AG04450 (cell line): Measurements from ENCODE around the gene CCDC106. TPM values are rescaled to one million over a fixed set of nuclear protein-coding genes. Genes with fewer than 3 reads are reported as not detected.

Source experiments
- CTCF ChIA-PET: fragments of 300-600, 350-600 bp; formaldehyde crosslinking; extraction: SDS; loops from one replicate; lab custom pipeline; 2022; ENCODE audit warnings: antibody characterized with exemption, inconsistent platforms; lab: Charles Lee
- POLR2A ChIA-PET: fragments of 350-600 bp; formaldehyde crosslinking; extraction: SDS; loops from one replicate; lab custom pipeline; 2021; ENCODE audit warnings: antibody characterized with exemption, inconsistent platforms; lab: Yijun Ruan, JAX
- DNase-seq: peaks from one replicate; pipeline ENCODE4 v3.0.0-alpha.2; 2011; ENCODE audit warnings: low read depth, low spot score
- H3K27ac ChIP-seq: one replicate; pipeline ENCODE4 v1.5.1; 2012; ENCODE audit warnings: low read depth, low read length, control low read depth
- H3K27me3 ChIP-seq: one replicate; pipeline ENCODE4 v1.6.0; 2012; ENCODE audit warnings: low read length; ENCODE audit not compliant: control insufficient read depth, insufficient read depth
- H3K4me3 ChIP-seq: 2 replicates; pipeline ENCODE4 v1.5.1; 2011; ENCODE audit warnings: mild to moderate bottlenecking, low read depth, low read length, control low read depth
- H3K9me3 ChIP-seq: 2 replicates; pipeline ENCODE4 v1.5.1; 2012; ENCODE audit warnings: low read length; ENCODE audit not compliant: control insufficient read depth, insufficient read depth
- polyA plus RNA-seq: library from polyadenylated mRNA; depleted of rRNA; stranded (reverse); fragments of >200 nt; gene quantifications from 2 replicates; pipeline ENCODE4 v1.2.3, GENCODE V29; 2011
- TF ChIP-seq, protein P1 (sequence below): IDR thresholded peaks from 2 replicates; pipeline ENCODE4 v1.5.1; 2011; ENCODE audit warnings: low read depth, low read length, control low read depth, inconsistent platforms

Gene CCDC106
- polyA plus RNA-seq, 1 experiment: 6.2 TPM

DNA sequence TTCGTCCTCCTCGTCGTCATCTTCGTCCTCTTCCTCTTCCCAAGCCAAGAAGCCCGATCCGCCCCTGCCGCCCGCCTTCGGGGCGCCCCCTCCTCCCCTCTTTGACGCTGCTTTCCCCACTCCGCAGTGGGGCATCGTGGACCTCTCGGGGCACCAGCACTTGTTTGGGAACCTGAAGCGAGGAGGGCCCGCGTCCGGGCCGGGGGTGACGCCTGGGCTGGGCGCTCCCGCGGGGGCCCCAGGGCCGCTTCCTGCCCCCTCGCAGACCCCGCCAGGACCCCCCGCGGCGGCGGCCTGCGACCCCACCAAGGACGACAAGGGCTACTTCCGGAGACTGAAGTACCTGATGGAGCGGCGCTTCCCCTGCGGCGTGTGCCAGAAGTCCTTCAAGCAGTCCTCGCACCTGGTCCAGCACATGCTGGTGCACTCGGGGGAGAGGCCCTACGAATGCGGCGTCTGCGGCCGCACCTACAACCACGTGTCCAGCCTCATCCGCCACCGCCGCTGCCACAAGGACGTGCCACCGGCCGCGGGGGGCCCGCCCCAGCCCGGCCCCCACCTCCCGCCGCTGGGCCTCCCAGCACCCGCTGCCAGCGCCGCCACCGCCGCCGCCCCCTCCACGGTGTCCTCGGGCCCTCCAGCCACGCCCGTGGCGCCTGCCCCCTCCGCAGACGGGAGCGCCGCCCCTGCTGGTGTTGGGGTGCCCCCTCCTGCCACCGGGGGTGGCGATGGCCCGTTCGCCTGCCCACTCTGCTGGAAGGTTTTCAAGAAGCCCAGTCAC lies 33.9 kb upstream of the CCDC106 start:
- Histone ChIP-seq H3K9me3 (peaks cover 12% of the 10 kb centered on the region), H3K27ac (no peak overlapping the region), H3K4me3 (no peak overlapping the region), H3K27me3 (no peaks in the 10 kb centered on the region)
- TF ChIP-seq, protein P1, sequence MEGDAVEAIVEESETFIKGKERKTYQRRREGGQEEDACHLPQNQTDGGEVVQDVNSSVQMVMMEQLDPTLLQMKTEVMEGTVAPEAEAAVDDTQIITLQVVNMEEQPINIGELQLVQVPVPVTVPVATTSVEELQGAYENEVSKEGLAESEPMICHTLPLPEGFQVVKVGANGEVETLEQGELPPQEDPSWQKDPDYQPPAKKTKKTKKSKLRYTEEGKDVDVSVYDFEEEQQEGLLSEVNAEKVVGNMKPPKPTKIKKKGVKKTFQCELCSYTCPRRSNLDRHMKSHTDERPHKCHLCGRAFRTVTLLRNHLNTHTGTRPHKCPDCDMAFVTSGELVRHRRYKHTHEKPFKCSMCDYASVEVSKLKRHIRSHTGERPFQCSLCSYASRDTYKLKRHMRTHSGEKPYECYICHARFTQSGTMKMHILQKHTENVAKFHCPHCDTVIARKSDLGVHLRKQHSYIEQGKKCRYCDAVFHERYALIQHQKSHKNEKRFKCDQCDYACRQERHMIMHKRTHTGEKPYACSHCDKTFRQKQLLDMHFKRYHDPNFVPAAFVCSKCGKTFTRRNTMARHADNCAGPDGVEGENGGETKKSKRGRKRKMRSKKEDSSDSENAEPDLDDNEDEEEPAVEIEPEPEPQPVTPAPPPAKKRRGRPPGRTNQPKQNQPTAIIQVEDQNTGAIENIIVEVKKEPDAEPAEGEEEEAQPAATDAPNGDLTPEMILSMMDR: no peak
- DNase-seq: no peak
- ChIA-PET CTCF (no interaction called here), POLR2A (no interaction called here)

DNA sequence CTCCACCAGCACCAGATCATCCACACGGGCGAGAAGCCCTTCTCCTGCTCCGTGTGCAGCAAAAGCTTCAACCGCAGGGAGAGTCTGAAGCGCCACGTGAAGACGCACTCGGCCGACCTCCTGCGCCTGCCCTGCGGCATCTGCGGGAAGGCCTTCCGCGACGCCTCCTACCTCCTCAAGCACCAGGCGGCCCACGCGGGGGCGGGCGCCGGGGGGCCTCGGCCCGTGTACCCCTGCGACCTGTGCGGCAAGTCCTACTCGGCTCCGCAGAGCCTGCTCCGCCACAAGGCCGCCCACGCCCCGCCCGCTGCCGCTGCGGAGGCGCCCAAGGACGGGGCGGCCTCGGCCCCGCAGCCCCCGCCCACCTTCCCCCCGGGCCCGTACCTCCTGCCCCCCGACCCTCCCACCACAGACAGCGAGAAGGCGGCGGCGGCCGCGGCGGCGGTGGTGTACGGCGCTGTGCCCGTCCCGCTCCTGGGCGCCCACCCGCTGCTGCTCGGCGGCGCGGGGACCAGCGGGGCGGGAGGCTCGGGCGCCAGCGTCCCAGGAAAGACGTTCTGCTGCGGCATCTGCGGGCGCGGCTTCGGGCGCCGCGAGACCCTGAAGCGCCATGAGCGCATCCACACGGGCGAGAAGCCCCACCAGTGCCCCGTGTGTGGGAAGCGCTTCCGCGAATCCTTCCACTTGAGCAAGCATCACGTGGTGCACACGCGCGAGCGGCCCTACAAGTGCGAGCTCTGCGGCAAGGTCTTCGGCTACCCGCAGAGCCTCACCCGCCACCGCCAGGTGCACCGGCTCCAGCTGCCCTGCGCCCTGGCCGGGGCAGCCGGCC lies 33.1 kb upstream of the CCDC106 start:
- TF ChIP-seq, protein P1: no peak
- ChIA-PET POLR2A (no interaction called here), CTCF (interaction anchor here (1.2 kb wide), 1 partner anchor 9 kb away, joined by 3 read pairs; no protein-coding TSS in a partner anchor)
- Histone ChIP-seq H3K27me3 (no peaks in the 10 kb centered on the region), H3K4me3 (no peak overlapping the region), H3K27ac (no peak overlapping the region), H3K9me3 (peaks cover 7% of the 10 kb centered on the region)
- DNase-seq: no peak

DNA sequence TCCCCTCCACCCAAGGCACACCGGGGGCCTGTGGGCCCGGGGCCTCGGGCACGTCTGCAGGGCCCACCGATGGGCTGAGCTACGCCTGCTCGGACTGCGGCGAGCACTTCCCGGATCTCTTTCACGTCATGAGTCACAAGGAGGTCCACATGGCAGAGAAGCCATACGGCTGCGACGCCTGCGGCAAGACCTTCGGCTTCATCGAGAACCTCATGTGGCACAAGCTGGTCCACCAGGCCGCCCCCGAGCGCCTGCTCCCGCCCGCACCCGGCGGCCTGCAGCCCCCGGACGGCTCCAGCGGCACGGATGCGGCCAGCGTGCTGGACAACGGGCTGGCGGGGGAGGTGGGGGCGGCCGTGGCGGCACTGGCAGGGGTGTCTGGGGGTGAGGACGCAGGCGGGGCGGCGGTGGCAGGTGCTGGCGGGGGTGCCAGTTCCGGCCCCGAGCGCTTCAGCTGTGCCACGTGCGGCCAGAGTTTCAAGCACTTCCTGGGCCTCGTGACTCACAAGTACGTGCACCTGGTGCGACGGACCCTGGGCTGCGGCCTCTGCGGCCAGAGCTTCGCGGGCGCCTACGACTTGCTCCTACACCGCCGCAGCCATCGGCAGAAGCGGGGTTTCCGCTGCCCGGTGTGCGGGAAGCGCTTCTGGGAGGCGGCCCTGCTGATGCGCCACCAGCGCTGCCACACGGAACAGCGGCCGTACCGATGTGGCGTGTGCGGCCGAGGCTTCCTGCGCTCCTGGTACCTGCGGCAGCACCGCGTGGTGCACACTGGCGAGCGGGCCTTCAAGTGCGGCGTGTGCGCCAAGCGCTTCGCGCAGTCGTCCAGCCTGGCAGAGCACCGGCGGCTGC lies 32.2 kb upstream of the CCDC106 start:
- ChIA-PET POLR2A (no interaction called here), CTCF (interaction anchor here (1.2 to 1.9 kb wide), 2 partner anchors 10 to 112 kb away, joined by 3 to 5 read pairs; no protein-coding TSS in a partner anchor)
- no peak for DNase-seq

DNA sequence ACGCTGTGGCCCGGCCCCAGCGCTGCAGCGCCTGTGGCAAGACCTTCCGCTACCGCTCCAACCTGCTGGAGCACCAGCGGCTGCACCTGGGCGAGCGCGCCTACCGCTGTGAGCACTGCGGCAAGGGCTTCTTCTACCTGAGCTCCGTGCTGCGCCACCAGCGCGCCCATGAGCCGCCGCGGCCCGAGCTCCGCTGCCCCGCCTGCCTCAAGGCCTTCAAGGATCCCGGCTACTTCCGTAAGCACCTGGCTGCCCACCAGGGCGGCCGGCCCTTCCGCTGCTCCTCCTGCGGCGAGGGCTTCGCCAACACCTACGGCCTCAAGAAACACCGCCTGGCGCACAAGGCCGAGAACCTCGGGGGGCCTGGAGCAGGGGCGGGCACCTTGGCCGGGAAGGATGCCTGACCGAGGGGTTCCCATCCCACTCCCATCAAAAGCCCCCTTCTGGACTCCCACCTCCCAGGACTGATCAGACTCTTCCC lies 31.6 kb upstream of the CCDC106 start:
- TF ChIP-seq, protein P1: no peak
- ChIA-PET CTCF (interaction anchor here (1.2 to 1.9 kb wide), 2 partner anchors 10 to 113 kb away, joined by 3 to 5 read pairs; no protein-coding TSS in a partner anchor), POLR2A (no interaction called here)
- no peak overlapping the region for H3K27ac ChIP-seq
- H3K9me3 ChIP-seq: peaks cover 7% of the 10 kb centered on the region; the same call in 1 of the 2 replicates
- H3K27me3 ChIP-seq: no peaks in the 10 kb centered on the region
- no peak for DNase-seq
- H3K4me3 ChIP-seq: no peak overlapping the region

More for the DNA sequence above, 32.2 kb upstream of the CCDC106 start:
- H3K9me3 ChIP-seq: peaks cover 7% of the 10 kb centered on the region; the same call in 1 of the 2 replicates
- no peak overlapping the region for H3K4me3 ChIP-seq
- TF ChIP-seq, protein P1: no peak
- no peaks in the 10 kb centered on the region for H3K27me3 ChIP-seq
- no peak overlapping the region for H3K27ac ChIP-seq
